MM.1S (cell line): ENCODE results near the gene NCKAP5.

Experiments
- CTCF ChIP-seq: fragments of 300-600 bp; sonication (generic); IDR thresholded peaks from 2 replicates; pipeline ENCODE4 v1.5.1; 2016; ENCODE audit warnings: antibody characterized with exemption, low read length, mixed read lengths
- EZH2phosphoT487 ChIP-seq: fragments of 300-600 bp; sonication (generic); IDR thresholded peaks from 2 replicates; pipeline ENCODE4 v1.6.1; 2018; ENCODE audit warnings: antibody characterized with exemption, low read length

GRCh38 chr2:133316557-133316956 is 251.7 kb downstream of the NCKAP5 start:
- TF ChIP-seq EZH2phosphoT487 (no peak), CTCF (no peak)
